Posterior vena cava (tissue), 2 donors: ENCODE results near the gene LAPTM5. TPM values are rescaled to one million over a fixed set of nuclear protein-coding genes. Genes with fewer than 3 reads are reported as not detected.
"Not testable (repeated sequence)": the region's sequence is repeated elsewhere in the genome, so short reads cannot be mapped to it uniquely, and the experiment has no call there.

ENCODE experiments used
- DNase-seq: peaks from one replicate; pipeline ENCODE4 v3.0.0-alpha.2; 2020; ENCODE audit warnings: low spot score
- intact Hi-C, 2 donors: fragments of 100-400 bp; cut with DNase I; formaldehyde crosslinking; loops; one replicate each; pipeline versions ENCODE4 v1.14.1 to v1.14.2; 2022 to 2023
- total RNA-seq, 2 donors: library from RNA; stranded (reverse); fragmentation: NEBNext Ultra II Directional; extraction: Animal tissue kit (Norgen Biotek cat#: 25700); gene quantifications; one replicate each; pipeline ENCODE4 v1.2.1, GENCODE V29; 2021
- donor health status: DM: yes; HTN: yes; CAD: no.
- donor health status: DM: yes; HTN: yes; CAD: no.

LAPTM5 gene
- total RNA-seq, 2 donors from 2014 or later: 80.1 to 120 TPM

DNA sequence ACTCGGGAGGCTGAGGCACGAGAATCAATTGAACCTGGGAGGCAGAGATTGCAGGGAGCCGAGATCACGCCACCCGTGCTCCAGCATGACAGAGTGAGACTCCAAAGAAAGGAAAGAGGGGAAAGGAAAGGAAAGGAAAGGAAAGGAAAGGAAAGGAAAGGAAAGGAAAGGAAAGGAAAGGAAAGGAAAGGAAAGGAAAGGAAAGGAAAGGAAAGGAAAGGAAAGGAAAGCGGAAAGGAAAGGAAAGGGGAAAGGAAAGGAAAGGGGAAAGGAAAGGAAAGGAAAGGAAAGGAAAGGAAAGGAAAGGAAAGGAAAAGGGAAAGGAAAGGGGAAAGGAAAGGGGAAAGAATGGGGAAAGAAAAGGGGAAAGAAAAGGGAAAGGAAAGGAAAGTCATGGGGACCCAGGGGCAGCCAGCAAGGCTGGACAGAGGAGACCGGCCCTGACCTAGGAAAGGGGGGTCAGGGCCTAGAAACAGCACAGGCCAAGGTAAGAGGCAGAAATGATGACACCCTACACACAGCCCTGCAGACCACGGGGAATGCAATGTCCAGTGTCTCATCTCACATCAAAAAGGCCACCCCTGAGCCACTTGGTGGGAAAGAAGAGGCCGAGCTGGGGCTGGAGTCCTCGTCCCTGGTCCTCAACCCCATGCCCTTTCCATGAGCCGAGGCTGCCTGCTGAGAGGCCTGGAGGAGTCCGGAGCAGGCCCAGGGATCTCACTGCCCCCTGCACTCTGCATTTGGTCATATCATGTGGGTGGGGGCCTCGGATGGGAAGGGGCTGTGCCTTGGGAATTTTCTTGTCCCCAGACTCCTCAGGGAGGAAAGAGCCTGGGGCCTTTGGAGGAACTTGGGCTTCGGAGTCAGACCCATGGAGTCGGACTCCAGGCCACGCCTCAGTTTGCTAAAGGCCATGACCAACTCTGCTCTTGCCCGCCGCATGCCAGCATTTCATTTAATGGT, 18.8 kb upstream of the LAPTM5 start:
- intact Hi-C loops: no loop called here
- no peak for DNase-seq

DNA sequence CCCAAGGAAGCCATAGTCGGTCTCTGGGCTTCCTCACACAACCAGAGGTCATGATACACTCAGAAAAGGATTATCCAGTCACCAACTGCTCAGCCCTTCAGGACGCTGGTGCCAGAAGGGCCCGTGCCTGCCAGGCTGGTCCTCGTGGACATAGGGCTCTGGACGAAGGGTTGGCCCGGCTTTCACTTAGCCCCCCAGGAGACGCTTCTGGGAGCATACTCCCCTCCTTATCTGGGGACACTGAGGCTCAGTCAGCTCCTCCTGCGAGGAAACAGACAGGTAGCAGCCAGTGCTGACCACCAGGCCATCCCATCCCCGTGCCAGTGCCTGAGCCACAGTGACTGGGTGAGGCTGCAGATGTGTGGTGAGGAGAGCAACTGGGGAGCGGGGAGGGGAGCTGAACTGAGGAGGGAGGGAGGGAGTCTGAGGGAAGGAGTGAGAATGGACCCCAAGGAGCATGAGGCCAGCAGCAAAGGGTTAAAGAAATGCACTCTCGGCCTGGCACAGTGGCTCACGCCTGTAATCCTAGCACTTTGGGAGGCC, 17.9 kb upstream of the LAPTM5 start:
- intact Hi-C loops: no loop called here
- no peak for DNase-seq

DNA sequence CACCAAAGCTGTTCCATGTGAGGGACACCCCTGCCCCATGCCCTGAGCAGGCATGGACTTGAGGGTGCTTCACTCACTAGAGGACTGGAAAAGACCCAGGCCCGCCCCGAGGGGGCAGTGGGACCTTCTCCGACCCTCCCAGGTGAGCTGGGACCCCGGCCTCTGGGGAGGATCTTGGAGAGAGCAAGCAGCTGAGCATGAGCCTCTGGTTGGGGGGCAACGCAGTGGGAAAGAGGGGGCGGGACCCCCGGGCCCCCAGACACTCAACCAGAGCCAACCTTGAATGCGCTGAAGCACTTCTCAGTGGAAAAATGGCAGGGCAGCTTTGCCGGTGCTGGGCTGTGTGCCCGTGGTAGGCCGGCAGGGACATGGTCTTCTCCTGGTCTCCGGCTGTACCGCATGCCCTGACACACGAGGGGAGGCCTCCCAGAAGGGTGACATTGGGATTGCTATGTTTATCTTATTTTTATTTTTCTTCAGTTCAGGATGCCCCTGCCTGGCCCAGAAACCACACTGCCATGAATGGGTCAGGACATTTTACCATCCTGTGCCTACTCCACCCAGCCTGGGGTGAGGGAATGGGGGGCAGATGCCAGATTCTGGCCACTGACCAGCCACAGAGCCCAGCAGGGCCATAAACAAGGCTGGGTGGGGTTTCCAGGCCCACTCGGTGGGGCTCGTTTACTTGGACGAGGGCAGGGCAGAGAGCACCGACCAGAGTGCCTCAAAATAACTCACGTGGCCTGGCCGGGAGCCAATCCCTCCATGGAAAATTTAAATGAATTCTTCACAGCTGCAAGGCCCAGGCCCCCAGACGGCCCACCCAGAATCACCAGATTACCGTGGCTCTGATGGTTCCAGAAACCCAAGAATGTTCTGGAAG, 17.2 kb upstream of the LAPTM5 start:
- intact Hi-C loops: loop anchor here in 1 of 2 donors (5.0 kb wide), 1 partner anchor 37 kb away; no protein-coding TSS in a partner anchor
- DNase-seq: peak; percentile 77

DNA sequence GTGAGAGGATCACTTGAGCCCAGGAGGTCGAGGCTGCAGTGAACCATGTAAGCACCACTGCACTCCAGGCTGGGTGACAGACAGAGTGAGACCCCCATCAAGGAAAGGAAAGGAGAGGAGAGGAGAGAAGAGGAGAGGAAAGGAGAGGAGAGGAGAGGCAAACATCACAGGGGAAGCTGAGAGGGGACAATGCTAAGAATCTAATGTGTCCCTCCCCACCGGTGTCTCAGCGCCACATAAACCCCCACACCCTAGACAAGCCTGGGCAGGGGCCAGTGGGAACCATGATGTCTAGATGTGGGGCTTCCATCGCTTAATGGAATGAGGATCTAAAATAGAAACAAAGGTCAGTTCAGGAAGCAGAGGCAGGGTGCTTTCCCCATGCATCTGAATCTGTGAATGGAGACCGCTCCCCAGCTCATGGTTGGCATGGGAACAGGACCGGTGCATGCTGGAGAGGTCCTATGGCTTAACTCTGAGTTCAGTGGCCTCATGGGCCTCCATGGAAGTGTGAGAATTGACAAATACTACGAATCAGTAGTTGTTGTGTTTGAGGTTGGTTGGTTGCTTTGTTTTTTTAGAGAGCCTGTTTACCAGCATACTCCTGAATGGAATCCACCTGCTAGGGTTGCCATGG, 16.3 kb upstream of the LAPTM5 start:
- intact Hi-C loops: loop anchor here in 1 of 2 donors (5.0 kb wide), 1 partner anchor 37 kb away; no protein-coding TSS in a partner anchor
- DNase-seq: no peak

DNA sequence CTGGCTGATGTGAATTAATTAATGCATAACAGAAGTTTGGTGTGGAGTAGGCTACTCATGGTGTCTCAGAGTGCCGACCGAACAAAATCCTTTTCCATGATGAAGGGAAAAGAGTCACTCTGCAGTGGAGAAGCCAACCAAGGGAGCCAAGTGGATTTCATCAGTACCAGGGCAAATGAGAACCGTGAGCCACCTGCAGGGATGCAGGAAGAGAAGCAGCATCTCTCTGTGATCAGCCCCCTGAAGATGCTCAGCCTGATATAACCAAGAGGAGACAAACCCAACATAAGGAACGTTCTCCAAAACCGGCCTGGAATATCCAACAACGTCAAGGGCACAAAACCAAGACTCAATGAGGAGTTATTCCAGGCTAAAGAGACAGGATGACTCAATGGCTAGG, 13.4 kb upstream of the LAPTM5 start:
- intact Hi-C loops: loop anchor here in 1 of 2 donors (5.0 kb wide), 1 partner anchor 34 kb away; no protein-coding TSS in a partner anchor
- no peak for DNase-seq

DNA sequence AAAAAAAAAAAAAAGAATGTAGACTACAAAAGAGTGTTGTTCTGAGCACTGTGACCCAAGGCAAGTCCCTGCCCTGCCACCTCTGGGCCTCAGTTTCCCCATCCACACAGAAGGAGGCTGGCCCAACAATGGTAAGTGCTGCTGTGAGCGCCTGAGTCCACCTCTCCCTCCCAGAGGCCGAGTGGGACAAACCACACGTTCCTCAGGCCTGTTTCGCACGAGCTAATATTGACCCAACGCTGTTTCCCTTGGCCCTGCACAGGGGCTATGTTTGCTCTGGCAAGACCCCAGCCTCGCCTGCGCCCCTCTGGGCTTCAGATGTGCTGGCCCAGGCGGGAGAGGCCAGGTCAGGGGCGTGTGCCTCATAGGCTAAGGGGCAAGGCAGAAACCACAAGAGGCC, 12.6 kb upstream of the LAPTM5 start:
- no peak for DNase-seq
- intact Hi-C loops: loop anchor here in 1 of 2 donors (5.0 kb wide), 1 partner anchor 33 kb away; no protein-coding TSS in a partner anchor

DNA sequence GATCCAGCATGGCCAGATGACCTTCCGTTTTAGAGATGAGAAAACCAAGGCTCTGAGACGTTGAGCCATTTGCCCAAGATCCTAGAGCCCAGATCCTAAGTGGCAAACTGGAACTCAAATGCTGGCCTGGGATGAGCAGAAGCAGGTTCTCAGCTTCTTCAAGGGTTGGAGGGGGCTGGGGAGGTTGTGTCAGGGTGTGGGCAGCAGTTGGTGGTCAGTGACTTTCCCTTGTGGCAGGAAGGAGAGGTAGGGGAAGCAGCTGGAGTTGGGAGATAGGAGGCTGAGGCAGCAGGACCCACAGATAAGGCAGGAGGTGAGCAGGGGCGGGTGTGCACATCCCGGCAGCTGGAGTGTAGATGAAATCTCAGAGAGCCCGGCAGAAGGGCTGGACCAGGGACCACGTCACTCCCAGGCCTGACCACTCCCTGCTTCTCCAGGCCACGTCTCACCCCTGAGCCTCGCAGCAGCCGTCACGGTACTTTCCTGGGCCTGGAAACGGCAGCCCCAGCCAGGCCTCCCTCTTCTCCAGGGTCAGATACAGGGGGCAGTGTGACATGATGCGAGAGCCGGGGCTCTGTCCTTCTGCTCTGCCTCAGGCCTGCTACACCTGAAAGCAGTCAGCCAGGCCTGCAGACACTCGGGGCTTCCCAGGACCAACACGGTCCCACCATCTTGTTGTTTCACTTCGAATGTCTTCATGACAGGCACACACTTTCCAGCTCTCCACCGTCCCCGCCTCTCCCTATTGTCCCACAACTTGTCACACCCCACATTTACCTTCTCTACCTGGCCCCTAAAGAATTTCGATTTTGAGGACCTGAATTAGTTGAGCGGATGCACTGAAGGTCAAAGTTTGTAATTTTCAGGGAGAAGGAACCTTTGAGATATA, 11.5 kb upstream of the LAPTM5 start:
- intact Hi-C loops: no loop called here

DNA sequence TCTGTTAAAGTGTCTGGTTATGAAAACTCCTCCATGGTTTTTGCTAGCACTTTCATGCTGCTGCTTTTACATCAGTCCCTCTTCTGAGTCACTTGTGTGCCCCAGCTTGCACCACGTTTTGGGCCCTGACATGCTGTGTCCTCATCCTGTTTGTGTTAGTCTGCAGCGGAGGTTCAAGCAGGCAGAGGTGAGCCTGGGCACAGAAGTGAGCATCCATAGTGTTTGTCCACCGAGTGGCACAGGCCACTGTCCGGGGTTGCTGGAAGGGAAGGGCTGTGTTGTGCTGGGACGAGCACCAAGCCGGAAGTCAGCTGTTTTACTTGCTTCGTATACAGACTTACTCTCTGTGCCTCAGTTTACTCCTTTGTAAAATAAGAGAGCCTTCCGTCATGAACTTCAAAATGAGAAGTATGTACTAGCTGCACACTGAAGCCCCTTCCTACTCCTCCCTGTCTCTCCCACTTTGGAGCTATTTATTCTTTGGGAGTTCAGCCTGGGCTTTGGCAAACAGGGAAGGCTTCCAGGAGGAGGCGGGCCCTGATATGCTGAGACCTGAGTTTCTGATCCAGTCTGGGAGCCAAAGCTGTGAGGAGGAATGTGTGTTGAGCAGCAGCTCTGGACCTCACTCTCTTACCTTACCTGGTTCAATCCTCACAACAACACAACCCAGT, 10.7 kb upstream of the LAPTM5 start:
- DNase-seq: no peak
- intact Hi-C loops: no loop called here

More for the DNA sequence above, 11.5 kb upstream of the LAPTM5 start:
- no peak for DNase-seq

DNA sequence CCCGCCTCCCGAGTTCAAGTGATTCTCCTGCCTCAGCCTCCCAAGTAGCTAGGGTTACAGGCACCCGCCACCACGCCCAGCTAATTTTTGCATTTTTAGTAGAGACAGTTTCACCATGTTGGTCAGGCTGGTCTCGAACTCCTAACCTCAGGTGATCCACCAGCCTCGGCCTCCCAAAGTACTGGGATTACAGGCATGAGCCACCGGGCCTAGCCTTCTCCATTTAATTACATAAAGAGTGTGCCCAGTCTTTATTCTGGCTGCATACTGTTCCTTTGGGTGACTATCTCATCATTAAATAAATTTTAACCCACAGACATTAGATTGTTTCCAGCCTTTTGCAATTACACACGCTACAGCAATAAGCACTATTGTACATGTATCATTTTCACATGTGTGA, 9.4 kb upstream of the LAPTM5 start:
- intact Hi-C loops: loop anchor here in 1 of 2 donors (1.0 kb wide), 1 partner anchor 14 kb away; no protein-coding TSS in a partner anchor
- not testable (repeated sequence) for DNase-seq

DNA sequence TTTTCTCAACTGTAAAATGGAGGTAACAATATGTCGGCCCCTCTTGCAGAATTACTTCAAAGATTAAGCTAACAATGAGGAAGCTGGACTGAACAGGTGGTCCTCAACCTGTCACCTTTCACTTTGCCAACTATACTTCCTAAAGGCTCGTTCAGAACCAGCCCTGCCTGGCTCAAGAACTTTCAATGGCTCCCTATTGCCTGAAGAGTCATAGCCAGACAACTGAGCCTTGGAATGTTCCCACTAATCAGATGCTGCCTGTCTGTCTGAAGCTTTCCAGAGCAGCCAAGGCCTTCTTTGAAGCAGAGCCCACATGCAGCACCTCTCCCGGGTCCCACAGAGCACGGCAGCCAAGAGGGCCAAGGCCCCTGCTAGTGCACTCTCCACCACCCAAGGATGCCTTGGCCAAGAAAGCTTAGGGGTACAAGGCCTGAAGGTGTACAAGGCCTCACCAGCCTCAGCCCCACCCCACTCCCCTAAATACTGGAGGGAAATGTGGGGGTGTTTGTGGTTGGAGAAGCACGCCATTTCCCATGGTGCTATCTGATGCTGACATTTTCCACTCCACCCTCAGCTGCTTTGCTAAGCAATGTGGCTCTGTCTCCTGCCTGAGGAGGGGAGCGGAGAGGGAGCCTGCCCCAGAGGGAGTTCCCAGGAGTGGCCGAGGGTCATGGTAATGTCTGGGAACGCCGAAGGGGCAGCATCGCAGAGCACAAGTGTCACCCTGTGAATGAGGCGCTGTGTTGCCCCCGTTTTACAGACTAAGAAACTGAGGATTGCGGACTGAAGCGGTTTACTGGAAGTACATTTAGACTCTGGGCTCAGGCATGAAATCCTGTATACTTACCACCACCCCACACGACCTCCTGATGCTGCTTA, 8.2 kb upstream of the LAPTM5 start:
- intact Hi-C loops: loop anchor here in 1 of 2 donors (1.0 kb wide), 1 partner anchor 16 kb away; no protein-coding TSS in a partner anchor

DNA sequence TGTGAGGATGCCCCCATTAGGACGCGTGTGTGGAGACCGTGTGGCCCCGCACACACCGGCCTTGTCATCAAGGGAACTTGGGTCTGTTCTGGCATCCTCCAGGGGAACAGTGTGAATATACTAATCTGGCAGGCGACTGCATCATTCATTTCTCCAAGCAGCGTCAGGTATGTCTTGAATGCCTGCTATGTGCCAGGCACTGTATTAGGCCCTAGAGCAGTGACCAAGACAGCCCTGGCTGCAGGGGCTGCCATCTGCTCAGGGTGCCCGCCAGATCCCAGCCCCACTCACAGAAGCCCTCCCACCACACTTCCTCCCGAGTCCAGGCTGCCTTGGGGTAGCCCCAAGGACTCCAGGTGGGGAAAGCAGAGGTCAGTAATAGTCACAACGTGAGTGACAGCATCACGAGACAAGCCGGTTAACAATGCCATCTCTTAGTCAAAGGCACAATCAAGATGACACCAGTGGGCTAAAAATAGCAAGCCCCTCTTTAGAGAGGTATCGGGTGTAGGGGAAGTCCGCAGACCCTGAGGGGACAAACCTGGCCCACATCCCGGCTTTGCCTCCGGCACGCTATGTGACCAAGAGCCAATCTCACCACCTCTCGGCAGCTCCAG, 7.5 kb upstream of the LAPTM5 start:
- DNase-seq: no peak
- intact Hi-C loops: no loop called here

More for the DNA sequence above, 8.2 kb upstream of the LAPTM5 start:
- no peak for DNase-seq

DNA sequence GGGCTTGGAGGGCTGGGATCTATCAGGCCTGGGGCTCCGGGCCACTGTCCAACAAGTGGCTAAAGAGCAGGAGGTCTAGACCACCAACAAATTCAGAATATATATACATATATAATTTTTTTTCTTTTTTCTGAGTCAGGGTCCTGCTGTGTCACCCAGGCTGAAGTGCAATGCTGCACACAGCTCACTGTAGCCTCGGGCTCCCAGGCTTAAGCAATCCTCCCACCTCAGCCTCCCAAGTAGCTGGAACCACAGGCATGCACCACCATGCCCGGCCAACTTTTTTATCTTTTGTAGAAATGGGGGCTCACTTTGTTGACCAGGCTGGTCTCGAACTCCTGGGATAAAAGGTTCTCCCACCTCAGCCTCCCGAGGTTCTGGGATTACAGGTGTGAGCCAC, 6.8 kb upstream of the LAPTM5 start:
- no peak for DNase-seq
- intact Hi-C loops: no loop called here

DNA sequence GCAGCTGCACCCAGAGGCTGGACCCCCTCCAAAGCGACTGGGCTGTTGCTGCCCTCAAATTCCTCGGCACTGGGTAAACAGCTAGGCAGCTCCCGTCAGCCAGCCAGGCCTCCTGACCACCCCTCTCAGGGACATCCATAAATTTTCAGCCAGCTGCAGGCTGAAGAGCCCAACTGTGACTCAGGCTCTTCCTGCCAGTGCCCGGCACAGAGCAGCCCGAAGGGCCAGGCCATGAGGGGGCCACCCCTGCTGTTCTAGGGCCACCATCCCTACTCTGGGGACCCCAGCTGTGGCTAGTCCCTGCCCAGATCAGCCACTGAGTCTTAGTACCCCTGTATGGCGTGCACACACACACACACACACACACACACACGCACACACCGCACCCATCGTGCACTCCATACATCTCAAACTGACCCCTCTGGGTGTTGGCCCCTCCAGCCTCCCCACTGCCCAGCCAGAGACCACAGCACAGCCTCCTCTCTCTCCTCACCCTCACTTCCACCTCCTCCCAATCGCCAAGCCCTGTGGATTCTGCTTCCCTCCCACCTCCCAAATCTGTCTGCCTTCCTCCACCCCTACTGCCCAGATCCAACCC, 6.2 kb upstream of the LAPTM5 start:
- no peak for DNase-seq
- intact Hi-C loops: no loop called here

DNA sequence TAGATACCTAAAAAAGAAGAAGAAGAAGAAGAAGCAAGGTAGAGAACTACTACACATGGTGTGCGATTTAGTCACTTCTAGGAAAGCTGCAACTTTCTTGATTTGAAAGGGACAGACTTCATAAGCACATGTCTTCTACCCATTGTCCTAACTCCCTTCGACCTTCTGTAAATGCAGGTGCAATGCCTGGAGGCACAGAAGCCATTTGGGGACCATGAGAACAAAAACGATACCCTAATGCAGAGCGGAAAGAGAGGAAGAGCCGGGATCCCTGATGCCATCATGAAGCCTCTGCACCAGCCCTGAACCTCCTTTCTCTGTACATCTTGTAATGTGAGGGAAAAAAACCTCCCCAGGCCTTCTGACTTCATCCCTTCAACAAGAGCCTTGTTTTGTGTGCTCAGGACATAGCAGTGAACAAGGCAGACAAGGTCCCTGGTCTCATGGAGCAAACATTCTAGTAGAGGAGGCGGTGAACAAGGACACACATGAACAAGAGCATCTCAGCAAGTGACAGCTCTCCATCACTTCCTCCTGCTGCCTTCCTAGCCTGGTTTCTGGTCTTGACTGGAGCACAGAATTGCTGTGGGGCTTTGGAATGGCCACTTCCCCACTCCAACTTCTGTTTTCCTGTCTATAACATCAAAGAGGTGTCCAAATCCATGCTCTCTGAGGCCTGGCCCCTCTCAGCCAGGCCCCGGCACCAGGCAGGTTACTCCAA, 5.5 kb upstream of the LAPTM5 start:
- DNase-seq: no peak
- intact Hi-C loops: no loop called here
